ENCODE data around the gene IFITM5.
"Not testable (repeated sequence)": the region's sequence is repeated elsewhere in the genome, so short reads cannot be mapped to it uniquely, and the experiment has no call there.

IFITM5 gene

GRCh38 chr11:339963-340362 is 40.6 kb upstream of the IFITM5 start:
- no peak for TF ChIP-seq CTCF (IDR thresholded peaks at IDR 0.05; ENCODE audit: insufficient read depth, low read length, poor library complexity, severe bottlenecking)
- Histone ChIP-seq H3K4me3 (replicated peaks; ENCODE audit: low read depth, low read length) (no peak overlapping the region), H3K27me3 (replicated peaks; ENCODE audit: control insufficient read depth, insufficient read depth, low read length) (no peaks in the 10 kb centered on the region), H3K36me3 (ENCODE audit: control insufficient read depth, insufficient read depth, low read length) (no peaks in the 10 kb centered on the region)
- DNase-seq (ENCODE audit: extremely low read depth, insufficient read length) = no peak

GRCh38 chr11:337711-338110 is 38.4 kb upstream of the IFITM5 start:
- no peak for TF ChIP-seq CTCF (IDR thresholded peaks at IDR 0.05; ENCODE audit: insufficient read depth, low read length, poor library complexity, severe bottlenecking)
- no peaks in the 10 kb centered on the region for H3K27me3 ChIP-seq (replicated peaks; ENCODE audit: control insufficient read depth, insufficient read depth, low read length)
- DNase-seq (ENCODE audit: extremely low read depth, insufficient read length) = no peak
- no peaks in the 10 kb centered on the region for H3K36me3 ChIP-seq (ENCODE audit: control insufficient read depth, insufficient read depth, low read length)
- H3K4me3 ChIP-seq (replicated peaks; ENCODE audit: low read depth, low read length) = no peak overlapping the region

- DNase-seq (ENCODE audit: extremely low read depth, insufficient read length) = no peak
- TF ChIP-seq CTCF (IDR thresholded peaks at IDR 0.05; ENCODE audit: insufficient read depth, low read length, poor library complexity, severe bottlenecking) = no peak
- Histone ChIP-seq H3K36me3 (ENCODE audit: control insufficient read depth, insufficient read depth, low read length) (no peaks in the 10 kb centered on the region), H3K4me3 (replicated peaks; ENCODE audit: low read depth, low read length) (no peak overlapping the region), H3K27me3 (replicated peaks; ENCODE audit: control insufficient read depth, insufficient read depth, low read length) (no peaks in the 10 kb centered on the region)
These were observed 37.4 kb upstream of the IFITM5 start for GRCh38 chr11:336659-337198.

GRCh38 chr11:335779-336658 is 36.7 kb upstream of the IFITM5 start:
- TF ChIP-seq CTCF (IDR thresholded peaks at IDR 0.05; ENCODE audit: insufficient read depth, low read length, poor library complexity, severe bottlenecking) = no peak
- Histone ChIP-seq H3K27me3 (replicated peaks; ENCODE audit: control insufficient read depth, insufficient read depth, low read length) (no peaks in the 10 kb centered on the region), H3K36me3 (ENCODE audit: control insufficient read depth, insufficient read depth, low read length) (no peaks in the 10 kb centered on the region), H3K4me3 (replicated peaks; ENCODE audit: low read depth, low read length) (no peak overlapping the region)
- DNase-seq (ENCODE audit: extremely low read depth, insufficient read length) = no peak

GRCh38 chr11:334264-334994 is 35.1 kb upstream of the IFITM5 start:
- DNase-seq (ENCODE audit: extremely low read depth, insufficient read length) = no peak
- no peak overlapping the region for H3K4me3 ChIP-seq (replicated peaks; ENCODE audit: low read depth, low read length)
- TF ChIP-seq CTCF (IDR thresholded peaks at IDR 0.05; ENCODE audit: insufficient read depth, low read length, poor library complexity, severe bottlenecking) = no peak

GRCh38 chr11:333616-334263 is 34.4 kb upstream of the IFITM5 start:
- not testable (repeated sequence) for H3K27me3 ChIP-seq (replicated peaks; ENCODE audit: control insufficient read depth, insufficient read depth, low read length); DNase-seq (ENCODE audit: extremely low read depth, insufficient read length); H3K36me3 ChIP-seq (ENCODE audit: control insufficient read depth, insufficient read depth, low read length); H3K4me3 ChIP-seq (replicated peaks; ENCODE audit: low read depth, low read length)

More at GRCh38 chr11:334264-334994, 35.1 kb upstream of the IFITM5 start:
- Histone ChIP-seq H3K27me3 (replicated peaks; ENCODE audit: control insufficient read depth, insufficient read depth, low read length) (no peaks in the 10 kb centered on the region), H3K36me3 (ENCODE audit: control insufficient read depth, insufficient read depth, low read length) (no peaks in the 10 kb centered on the region)

Measured in GM06990 (cell line).